ENCODE measurements around the gene EDIL3.
"Not testable (repeated sequence)": the region's sequence is repeated elsewhere in the genome, so short reads cannot be mapped to it uniquely, and the experiment has no call there.

EDIL3 gene

DNA sequence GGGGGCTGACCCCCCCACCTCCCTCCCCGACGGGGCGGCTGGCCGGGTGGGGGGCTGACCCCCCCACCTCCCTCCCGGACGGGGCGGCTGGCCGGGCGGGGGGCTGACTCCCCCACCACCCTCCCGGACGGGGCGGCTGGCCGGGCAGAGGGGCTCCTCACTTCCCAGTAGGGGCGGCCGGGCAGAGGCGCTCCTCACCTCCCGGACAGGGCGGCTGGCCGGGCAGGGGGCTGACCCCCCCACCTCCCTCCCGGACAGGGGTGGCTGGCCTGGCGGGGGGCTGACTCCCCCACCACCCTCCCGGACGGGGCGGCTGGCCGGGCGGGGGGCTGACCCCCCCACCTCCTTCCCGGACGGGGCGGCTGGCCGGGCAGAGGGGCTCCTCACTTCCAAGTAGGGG is 72.4 kb downstream of the EDIL3 start:
- in situ Hi-C loops (cut with HindIII; ENCODE audit: low pct_ligation_motif_present, low pct_unique_long_range_greater_than_20kb, low sequenced_read_pairs); DNase-seq: not testable (repeated sequence)

DNA sequence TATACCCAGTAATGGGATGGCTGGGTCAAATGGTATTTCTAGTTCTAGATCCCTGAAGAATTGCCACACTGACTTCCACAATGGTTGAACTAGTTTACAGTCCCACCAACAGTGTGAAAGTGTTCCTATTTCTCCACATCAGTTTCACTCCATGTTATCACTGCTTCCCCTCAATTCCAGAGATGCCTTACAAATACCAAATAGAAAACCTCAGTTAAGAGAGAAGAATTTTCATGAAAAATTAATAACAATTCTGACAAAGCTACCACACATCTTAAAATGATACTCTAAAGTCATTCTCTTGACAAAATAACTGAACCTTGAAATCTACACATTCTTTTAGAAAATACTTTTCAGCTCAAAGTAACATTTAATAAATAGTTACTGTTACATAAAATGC is 74.8 kb downstream of the EDIL3 start:
- in situ Hi-C loops (cut with HindIII; ENCODE audit: low pct_ligation_motif_present, low pct_unique_long_range_greater_than_20kb, low sequenced_read_pairs); DNase-seq: not testable (repeated sequence)

DNA sequence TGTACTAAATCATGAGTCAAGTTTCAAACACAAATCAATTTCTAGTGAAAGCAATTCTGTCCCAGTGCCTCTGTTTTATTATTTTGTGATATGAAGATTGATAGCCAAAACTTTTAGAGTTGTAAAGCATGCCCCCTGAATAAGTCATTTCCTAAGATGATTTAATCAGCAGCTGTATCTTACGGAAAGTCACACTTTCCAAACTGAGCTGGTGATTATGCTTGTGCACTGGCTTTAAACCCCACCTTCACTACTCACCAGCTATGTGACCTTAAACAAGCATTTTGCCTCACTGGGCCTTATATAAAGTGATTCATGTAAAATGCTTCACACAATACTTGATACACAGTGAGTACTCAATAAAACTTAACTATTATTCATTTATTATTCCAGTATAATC is 78.1 kb downstream of the EDIL3 start:
- DNase-seq: no peak
- in situ Hi-C loops (cut with HindIII; ENCODE audit: low pct_ligation_motif_present, low pct_unique_long_range_greater_than_20kb, low sequenced_read_pairs): no loop called here

DNA sequence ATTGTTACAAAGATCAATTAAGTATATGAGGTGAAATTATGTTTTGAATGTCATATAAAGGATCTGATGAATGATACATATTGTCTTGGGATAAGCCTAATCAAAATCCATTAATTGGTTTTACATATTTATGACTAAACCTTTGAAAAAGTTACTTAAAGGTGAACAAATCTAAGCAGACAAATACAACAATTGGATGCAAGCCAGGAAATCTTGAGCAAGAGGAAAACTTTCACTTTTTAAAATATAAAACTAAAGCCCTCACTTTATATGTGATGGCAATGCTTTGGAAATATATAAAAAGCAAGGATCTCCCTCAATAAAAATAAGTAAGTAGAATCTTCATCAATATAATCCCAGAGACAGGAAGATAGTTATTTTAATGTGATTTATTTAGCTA is 80.1 kb downstream of the EDIL3 start:
- in situ Hi-C loops (cut with HindIII; ENCODE audit: low pct_ligation_motif_present, low pct_unique_long_range_greater_than_20kb, low sequenced_read_pairs): no loop called here
- DNase-seq: no peak

DNA sequence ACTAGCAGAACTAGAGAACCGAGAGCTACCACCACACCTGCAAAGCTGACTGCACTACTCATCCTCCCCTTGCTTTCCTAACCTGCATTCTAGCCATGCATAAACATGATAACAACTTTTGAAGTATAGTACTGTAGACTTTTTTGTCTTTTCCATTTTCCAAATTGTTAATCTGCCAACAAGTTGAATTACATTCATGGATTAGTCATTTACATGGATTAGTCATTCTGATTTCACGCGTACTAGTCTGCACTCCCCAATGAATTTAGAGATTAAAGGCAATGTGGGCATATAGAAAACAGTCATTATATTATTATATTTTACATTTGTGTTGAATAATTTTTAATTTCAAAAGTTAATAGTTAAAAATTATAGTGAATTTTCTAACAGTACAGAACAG is 81.4 kb downstream of the EDIL3 start:
- DNase-seq: no peak
- in situ Hi-C loops (cut with HindIII; ENCODE audit: low pct_ligation_motif_present, low pct_unique_long_range_greater_than_20kb, low sequenced_read_pairs): no loop called here

DNA sequence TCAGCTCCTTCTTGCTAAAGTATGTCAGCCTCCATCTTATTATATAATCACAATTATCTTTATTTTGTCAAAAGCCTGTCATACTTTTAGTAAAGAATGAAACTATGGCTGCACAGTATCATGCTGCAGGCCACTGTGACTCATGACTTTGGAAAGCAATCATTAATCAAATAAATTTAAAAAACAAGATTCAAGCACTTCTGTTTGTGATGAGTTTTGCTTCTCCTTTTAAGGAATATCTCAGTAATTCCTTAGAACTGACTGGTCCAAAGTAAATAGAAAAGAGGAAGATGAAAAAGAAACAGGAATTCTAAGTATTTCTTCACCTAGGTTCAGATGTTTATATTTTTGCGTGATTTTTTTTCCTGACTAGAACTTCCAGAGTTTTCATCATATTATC is 83.1 kb downstream of the EDIL3 start:
- in situ Hi-C loops (cut with HindIII; ENCODE audit: low pct_ligation_motif_present, low pct_unique_long_range_greater_than_20kb, low sequenced_read_pairs): no loop called here
- no peak for DNase-seq

DNA sequence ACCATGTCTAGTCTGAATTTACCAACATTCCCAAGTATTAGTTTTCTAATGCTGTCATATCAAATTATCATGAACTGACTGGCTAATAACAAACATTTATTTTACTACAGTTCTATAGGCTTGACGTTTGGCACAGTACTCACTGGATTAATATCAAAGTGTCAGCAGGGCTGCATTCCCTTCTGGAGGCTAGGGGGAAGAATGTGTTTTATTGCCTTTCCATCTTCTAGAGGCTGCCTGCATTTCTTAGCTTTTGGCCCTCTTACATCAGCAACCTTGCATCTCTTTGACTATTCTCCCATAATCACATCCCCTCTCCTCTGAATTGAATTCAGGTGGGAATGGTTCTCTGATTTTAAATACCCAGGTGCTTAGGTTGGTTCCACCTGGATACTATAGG is 84.7 kb downstream of the EDIL3 start:
- in situ Hi-C loops (cut with HindIII; ENCODE audit: low pct_ligation_motif_present, low pct_unique_long_range_greater_than_20kb, low sequenced_read_pairs): no loop called here
- no peak for DNase-seq

DNA sequence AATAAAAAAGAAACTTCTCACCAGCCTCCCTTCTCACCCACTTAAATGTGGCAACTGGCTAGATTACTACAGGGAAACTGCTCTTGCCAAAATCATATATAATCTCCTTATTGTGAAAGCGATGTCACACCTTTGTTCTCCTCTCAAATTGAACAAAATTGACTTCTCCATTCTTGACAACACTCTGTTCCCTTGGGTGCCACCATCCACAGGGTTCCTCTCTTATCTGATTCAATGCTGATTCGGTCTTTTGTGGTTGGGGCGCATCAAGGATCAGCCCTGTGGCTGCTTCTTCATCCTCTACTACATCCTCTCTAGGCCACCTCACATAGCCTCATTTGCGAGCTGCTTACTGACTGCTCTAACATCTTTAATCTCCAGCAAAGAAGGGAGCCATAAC is 86.1 kb downstream of the EDIL3 start:
- in situ Hi-C loops (cut with HindIII; ENCODE audit: low pct_ligation_motif_present, low pct_unique_long_range_greater_than_20kb, low sequenced_read_pairs): no loop called here
- no peak for DNase-seq

DNA sequence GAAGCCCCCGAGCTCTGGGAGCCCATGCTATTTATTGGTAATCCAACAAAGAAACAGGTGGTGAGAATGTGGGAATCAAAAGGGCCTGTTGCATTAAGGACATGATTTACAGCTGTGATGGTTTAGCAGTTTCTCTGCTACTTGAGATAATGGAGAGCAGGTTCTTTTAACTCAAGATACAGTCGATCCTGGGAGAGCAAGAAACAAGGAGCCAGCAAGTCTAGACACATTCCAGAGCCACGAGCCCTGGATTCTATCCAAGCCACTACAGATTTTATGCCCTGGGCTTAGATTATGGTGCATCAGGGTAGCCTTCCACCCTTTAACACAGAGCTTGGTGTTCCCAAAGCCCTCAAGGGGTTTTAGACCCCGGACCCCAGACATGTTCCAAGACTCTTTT is 87.0 kb downstream of the EDIL3 start:
- DNase-seq; in situ Hi-C loops (cut with HindIII; ENCODE audit: low pct_ligation_motif_present, low pct_unique_long_range_greater_than_20kb, low sequenced_read_pairs): not testable (repeated sequence)

DNA sequence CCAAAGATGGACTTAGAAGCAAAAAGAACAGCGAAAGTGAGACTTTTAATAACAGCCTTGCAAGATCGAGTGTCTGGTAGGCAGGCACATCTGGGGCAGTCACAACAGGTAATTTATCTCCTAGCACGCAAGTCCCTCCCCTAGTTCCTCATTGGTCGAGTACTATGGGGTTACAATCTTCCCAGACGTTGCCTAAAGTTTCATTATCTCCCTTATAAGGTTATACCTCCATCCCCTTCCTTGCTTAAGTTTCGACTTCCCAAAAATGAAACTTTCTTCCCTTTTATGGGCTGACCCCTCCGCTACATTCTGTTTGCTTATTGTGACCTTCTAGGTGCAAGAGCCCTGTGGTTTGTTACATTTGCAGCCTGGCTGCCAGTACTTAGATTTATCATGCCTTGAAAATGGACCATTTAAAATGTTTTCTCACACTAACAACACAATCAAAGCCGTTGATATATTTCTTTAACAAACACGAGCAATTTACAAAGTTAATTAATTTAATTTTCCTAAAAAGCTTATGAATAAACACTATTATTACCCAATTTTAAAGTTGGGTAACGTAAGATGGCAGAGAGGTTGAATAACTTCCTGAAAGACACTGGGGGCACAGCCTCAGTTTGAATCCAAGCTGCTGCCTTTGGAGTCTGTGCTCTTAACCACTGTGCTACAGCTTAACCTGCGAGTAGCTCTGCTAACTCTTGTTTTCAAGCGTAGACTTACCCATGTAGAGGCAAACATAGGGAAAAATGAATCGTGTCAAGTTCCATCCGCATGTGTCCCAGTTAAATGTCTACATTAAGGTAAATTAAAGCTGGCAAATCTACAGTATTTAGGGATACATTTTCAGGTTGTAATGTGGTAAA is 91.7 kb downstream of the EDIL3 start:
- DNase-seq: no peak

DNA sequence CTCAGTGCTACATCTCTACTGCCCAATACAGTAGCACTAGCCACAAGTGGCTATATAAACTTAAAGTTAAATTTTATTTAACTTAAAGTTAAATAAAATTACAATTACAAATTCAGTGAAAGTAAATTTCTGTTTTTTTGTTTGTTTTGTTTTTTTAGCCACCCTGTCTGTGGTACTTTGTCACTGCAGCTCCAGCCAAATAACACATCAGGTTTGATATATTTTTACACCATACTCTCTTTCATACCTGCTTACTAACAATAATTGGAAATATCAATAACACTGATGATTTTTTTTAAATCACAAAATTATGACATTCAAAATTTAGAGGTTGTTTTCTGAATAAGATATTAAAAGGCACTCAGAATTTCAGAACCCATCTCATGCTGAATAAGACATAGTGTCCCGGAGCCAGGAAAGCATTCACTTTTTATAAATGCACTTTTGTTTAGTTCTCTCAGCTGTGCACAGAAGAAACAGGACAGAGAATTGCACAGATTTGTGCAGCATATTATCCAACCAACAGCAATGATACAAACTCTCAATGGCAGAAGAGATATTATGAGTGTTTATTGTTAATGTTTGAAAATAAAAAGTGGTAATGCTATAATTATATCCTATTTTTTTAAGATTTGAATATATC is 92.6 kb downstream of the EDIL3 start:
- in situ Hi-C loops (cut with HindIII; ENCODE audit: low pct_ligation_motif_present, low pct_unique_long_range_greater_than_20kb, low sequenced_read_pairs): no loop called here
- DNase-seq: no peak

More for the DNA sequence above, 91.7 kb downstream of the EDIL3 start:
- in situ Hi-C loops (cut with HindIII; ENCODE audit: low pct_ligation_motif_present, low pct_unique_long_range_greater_than_20kb, low sequenced_read_pairs): no loop called here

DNA sequence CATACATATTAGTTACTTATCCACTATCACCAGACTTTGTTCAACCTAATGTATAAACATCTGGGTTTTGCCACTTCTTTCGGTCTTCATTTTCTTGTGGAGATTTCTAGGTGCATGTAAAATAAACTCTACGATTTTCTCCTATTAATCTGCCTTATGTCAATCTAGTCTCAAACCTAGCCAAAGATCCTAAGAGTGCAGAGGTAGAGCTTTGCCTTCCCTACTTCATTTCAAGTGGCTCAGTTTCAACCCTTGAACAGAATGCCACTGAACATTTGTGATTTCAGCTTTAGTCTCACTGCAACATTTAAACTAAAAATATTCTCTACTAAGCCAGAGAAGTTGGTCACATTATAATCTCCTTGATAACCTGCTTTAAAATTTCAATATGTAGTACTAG is 94.0 kb downstream of the EDIL3 start:
- DNase-seq: no peak
- in situ Hi-C loops (cut with HindIII; ENCODE audit: low pct_ligation_motif_present, low pct_unique_long_range_greater_than_20kb, low sequenced_read_pairs): no loop called here

DNA sequence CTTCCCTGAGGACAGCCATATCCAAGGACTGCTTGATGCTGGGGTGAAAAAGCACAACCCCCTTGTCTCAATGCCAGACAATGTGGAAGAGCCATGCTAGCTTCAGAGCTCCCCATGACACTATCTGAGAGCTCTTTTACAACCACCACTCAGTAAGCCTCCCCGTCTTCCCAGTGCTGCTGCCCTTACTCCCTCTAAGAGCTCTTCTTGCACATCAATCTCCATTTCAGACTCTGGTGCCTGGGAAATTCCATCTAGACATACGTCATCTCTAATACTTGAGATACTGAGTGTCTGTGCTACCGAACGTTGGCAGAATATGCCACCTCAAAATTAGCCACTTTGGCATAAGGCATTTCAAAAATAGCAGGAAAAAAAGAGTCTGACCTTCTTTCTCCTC is 94.5 kb downstream of the EDIL3 start:
- in situ Hi-C loops (cut with HindIII; ENCODE audit: low pct_ligation_motif_present, low pct_unique_long_range_greater_than_20kb, low sequenced_read_pairs): no loop called here
- DNase-seq: peak; percentile 86

DNA sequence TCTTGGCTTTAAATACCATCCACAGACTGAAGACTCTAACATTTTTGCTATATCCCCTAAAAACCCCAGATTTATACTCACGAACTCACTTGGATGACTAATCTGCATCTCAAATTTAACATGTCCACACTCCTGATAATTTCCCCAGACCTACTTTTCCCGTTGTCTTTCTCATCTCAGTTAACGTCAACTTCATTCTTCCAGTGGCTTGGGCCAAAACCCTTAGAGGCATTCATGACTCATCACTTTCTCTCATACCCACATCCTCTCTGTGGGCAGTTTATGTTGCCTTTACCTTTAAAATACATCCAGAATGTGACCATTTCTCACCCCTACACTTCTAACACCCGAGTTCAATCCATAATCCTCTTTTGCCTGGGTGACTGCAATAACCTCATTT is 96.7 kb downstream of the EDIL3 start:
- in situ Hi-C loops (cut with HindIII; ENCODE audit: low pct_ligation_motif_present, low pct_unique_long_range_greater_than_20kb, low sequenced_read_pairs): no loop called here
- DNase-seq: peak; percentile 76

DNA sequence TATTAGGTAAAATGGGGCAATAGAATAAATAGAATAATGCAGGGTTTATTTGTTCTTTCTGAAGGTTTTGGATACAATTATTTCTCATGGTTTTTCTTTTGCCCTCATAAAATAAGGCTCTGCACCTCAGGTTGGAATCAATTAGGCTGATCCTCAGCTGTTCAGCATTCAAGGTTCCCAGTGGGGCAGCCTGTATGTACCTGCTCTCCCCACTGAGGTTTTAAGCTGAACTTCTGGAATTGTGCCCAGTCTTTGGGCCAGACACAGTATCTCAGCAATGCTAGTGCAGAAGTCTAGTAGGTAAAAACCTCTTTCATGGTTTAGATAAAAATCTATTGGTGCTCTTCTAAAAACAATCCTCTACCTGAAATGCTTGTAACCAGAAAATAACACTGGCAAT is 98.0 kb downstream of the EDIL3 start:
- no peak for DNase-seq
- in situ Hi-C loops (cut with HindIII; ENCODE audit: low pct_ligation_motif_present, low pct_unique_long_range_greater_than_20kb, low sequenced_read_pairs): no loop called here

DNA sequence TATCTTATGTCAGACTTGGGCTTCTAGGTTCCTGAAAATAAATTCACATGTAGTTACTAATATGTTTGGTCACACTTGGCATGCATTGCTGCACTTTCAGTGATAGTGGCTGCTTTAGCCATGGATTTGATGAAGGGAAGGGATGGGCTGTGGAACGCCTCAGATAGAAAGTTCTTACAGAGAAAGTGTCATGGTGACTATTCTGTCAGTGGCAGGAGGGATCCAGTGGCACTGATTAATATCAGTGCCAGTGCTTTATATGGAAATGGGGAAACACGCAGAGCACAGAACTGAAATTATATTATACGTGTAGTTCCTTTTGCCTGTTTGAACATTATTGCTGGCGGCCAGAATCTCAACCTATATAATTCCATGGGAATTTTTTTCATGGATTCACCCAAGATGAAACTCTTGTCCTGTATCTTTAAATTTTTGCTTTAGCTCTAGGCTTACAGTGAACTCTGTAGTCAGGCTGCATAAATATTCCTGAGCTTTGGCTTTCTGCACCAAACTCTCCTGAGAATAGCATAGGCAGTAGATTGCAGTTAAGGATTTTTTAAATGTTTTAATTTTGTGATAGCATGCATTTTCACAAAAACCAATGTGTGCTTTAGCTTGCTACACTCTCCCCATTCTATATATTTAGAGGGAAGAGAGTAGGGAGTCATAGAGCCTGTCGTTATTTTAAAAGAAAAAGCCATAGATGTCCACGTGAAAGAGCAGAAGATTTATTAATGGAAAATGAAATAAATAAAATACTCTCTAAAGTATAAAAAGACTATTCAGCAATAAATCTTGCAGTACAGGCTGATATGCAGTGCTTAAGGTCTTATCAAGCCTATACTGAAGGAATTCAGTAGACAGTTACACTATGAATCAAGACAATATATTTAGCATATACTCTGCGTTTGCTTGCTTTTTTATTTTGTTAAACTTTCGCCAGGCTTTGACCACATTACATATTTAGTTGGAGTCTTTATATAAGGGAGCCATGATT is 98.7 kb downstream of the EDIL3 start:
- in situ Hi-C loops (cut with HindIII; ENCODE audit: low pct_ligation_motif_present, low pct_unique_long_range_greater_than_20kb, low sequenced_read_pairs): no loop called here
- DNase-seq: no peak

DNA sequence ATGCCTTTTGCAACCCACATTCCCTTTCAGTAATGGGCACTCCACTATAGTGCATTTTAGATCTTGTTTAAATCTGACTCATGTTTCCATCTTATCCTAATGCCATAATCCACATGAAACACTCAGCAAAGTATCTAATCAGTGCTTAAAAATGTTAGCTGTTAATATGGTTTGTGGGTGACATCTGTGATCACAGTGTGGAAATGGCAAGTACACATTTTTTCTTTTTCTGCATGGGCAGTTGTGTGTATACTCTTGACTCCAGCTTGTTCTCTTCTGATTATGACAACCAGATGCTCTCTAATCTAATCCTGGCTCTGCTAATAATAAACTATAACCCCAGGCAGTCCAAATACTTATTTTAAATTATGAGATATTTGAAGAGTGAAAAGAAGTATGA is 103.3 kb downstream of the EDIL3 start:
- in situ Hi-C loops (cut with HindIII; ENCODE audit: low pct_ligation_motif_present, low pct_unique_long_range_greater_than_20kb, low sequenced_read_pairs): no loop called here
- no peak for DNase-seq

DNA sequence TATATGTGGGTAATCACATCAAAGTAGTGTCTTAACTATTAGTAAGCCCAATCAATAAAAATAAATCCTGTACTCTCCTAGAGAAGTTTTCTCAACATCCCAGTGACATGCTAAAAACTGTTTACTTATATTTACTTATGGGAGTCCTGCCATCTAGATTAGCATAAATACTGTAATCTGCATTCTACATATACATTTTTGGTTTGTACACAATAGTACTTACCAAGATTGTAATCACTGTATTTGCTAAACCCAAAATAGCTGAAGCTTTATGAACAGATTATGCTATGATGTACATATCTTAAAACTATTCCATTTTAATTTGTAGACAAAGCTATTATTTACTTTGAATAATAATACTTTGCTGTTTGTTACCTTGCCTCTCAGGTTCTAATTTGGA is 105.4 kb downstream of the EDIL3 start:
- DNase-seq: no peak
- in situ Hi-C loops (cut with HindIII; ENCODE audit: low pct_ligation_motif_present, low pct_unique_long_range_greater_than_20kb, low sequenced_read_pairs): no loop called here

DNA sequence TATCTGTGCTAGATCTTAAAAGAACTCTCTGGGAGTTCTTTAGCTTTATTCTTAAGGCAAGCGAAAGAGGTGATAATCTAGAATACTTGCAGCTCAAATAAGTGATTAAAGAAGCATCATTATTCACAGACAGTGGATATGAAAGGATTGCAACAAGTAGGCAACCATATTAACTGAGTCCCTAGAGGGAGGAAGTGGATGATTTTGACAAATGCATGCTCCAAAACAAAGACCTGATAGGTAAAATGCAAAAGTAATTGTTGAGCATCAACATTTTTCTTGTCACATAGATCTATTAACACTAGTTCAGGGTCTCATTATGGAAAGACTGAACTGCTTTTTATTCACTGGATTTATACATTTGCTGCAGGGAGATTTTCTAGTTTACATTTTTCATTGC is 109.1 kb downstream of the EDIL3 start:
- in situ Hi-C loops (cut with HindIII; ENCODE audit: low pct_ligation_motif_present, low pct_unique_long_range_greater_than_20kb, low sequenced_read_pairs): no loop called here
- no peak for DNase-seq

All from ACHN (cell line).